GM19099 (cell line): ENCODE data around the gene RNU6-7.

Source experiments
- POLR2A ChIP-seq: IDR thresholded peaks from 3 replicates; pipeline ENCODE4 v1.6.1; 2011; ENCODE audit warnings: low read depth; ENCODE audit not compliant: insufficient read length; ENCODE audit errors: extremely low read depth

The RNU6-7 gene

DNA sequence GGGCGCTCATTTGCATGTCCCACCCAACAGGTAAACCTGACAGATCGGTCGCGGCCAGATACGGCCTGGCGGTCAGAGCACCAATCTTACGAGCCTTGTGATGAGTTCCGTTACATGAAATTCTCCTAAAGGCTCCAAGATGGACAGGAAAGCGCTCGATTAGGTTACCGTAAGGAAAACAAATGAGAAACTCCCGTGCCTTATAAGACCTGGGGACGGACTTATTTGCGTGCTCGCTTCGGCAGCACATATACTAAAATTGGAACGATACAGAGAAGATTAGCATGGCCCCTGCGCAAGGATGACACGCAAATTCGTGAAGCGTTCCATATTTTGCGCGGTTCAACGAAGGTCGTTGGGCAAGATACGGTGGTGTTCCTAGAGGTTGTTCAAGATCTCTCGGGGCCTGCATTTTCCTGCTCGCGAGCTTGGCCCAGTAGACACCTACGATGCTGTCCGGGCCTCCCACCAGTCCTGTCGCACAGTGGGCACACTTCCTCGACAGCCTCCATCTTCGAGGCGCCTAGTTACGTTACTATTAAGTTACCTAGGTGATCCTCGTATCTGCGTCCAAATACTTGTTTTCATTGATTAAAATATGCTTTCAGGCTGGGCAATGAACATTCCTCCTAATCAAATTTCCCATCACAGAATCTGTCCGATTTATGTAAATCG is at the start of gene RNU6-7:
Gene RNU6-7 (plus strand): TSS at position 230 of the 675 bp plus-strand sequence.
- TF ChIP-seq POLR2A, result no peak

DNA sequence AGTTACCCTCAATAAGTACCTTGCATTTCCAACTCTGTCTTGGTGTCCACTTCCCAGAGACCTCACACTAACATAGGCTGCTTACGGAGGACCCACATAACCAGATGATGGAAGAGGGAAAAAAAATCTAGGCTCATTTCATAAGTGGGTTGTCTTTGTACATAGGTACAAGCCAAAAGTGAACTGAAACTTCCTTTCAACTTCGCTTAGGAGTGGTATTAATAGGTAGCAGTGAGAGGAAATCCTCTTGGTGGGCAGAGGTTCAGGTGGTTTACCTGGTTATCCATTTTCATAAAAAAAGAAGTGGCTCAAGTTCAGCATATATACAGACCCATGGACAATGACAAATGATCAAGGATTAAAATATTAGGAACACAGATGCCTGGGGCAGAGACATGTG is 35.8 kb upstream of the RNU6-7 start:
- no peak for TF ChIP-seq POLR2A

DNA sequence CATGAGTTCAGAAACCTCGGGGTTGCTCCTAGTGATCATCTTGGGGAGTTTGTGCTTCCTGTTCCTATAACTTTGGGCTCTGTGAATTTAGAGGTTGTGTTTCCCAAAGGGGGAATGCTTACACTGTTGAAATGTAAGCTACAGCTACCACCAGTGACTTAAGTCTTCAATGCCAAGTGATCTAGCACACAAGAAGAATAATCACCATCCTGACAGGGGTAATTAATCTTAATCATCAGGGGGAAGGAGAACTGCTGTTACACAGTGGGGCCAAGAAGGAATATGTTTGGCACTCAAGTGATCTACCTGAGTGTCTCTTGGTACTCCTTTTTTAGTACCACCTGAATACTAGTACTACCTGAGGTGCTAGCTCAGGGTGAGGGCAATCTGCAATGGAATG is 34.9 kb upstream of the RNU6-7 start:
- TF ChIP-seq POLR2A, result no peak

DNA sequence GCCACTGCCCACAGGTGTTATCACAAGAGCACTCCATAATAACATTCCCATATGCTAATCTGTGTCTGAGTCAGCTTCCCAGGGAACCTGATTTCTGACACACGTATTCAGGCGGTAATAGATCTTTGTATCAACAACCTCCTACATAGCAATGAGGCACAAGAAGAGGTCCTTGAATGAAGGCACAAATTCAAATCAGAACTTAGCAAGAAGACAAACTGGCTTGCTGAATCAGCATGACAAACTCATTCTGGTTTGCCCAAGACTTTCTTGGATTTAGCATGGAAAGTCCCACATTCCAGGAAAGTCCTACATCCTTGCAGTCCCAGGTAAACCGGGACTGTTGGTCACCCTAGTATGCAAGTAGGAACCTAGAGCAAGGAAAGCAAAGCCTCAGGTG is 33.9 kb upstream of the RNU6-7 start:
- no peak for TF ChIP-seq POLR2A

DNA sequence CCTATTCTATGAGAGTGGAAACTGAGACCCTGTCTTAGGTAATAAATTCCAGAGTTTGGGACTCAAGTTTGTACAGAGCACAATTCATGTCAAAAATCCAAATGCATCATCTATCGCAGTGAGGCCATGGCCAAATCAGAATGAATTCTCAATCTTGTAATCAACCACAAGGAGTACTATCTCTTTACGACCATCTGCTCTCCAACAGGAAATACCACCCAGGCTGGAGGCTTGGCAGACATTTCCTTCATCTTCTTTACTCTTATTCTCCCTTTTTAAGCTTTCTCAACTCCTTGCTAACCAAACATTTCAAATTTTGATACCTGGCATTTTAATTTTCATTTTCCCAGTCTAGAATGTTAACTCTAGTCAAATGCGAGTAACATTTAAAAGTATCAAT is 32.7 kb upstream of the RNU6-7 start:
- no peak for TF ChIP-seq POLR2A

DNA sequence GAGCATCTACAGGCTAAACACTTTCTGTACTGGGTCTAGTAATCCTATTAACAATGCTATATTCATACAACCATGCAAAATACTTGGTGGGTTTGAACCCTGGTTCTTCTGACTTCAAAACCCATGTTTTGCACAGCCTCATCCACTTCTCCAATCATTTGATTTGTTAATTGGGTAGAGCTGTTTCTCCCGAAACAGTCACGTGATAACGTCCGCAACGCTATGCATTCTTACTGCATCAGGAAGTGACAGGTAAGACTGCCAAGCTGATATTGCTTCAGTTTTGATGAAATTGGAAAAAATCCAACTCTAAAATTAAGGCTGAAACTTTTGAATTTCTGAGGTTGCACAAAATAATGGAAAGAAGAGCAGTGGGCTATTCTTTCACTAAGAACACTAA is 30.4 kb upstream of the RNU6-7 start:
- no peak for TF ChIP-seq POLR2A

DNA sequence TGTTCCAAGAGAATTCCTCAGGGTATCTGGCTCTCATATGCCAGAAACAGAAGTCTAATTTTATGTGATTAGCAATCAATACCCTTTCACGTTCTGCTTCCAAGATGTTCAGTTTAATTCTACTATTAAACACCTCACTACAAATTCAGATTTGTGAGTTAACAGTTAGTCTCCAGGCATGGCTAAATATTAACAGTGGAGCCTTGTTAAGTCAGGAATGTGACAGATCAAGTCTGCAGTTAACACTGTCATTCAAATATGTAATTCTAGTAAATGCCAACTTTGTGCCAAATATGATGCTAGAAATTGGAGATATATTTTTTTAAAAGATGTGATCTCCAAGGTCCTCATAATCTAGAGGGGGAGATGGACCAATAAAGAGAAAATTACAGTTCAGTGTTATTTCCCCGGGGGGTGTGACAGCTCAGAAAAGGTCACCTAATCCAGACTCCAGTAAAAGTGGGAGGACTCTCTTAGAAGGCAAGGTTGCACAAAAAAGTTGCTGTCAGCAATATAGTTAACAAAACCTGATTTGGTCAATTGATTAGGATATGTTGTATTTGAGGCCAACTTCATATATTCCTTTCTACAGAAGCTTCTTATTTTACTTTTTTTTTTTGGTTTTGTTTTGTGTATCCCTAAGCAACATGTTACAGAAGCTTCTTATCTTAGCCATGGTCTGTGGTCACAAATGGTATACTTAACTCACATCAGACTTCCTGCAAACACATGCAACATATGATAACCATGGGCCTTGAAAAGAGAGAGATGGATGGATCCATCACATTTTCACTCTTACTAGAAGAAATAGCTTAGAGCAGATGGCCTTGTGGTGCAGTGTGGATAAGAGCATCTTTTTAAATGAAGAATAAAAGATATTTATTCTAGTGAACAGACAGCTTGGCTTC is 18.4 kb upstream of the RNU6-7 start:
- TF ChIP-seq POLR2A, result no peak

DNA sequence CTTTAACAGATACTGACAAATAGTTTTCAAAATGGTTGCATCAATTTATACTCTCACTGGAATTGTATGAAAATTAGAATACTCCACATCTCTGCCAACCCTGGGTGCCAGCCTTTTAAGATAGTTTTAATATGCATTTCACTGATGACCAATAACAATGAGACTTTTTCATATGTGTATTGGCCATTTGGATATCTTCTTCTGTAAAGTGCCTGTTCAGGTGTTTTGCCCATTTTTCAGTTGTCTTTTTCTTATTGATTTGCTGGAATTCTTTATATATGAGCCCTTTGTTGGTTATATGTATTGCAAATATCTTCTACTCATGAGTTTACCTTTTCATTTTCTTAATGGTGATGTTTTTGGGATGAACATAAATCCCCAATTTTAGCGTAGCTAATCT is 16.7 kb upstream of the RNU6-7 start:
- TF ChIP-seq POLR2A, result no peak

DNA sequence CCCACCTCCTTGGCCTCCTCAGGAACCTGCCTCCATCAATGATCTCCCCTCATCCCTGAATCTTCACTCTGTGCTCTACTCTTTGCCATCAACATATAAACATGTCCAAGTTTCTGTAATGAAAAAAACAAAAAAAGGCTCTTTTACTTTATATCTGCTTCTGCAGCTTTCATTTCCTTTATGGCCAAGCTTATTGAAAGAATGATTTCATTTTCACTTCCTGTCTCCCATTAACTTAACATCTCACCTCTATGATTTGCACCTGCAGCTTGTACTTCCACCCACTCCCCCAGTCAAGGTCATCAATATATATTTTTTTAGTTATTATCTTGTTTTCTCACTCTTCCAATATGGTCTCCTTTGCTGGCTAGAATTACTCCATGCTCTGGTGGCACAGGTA is 15.6 kb upstream of the RNU6-7 start:
- no peak for TF ChIP-seq POLR2A

DNA sequence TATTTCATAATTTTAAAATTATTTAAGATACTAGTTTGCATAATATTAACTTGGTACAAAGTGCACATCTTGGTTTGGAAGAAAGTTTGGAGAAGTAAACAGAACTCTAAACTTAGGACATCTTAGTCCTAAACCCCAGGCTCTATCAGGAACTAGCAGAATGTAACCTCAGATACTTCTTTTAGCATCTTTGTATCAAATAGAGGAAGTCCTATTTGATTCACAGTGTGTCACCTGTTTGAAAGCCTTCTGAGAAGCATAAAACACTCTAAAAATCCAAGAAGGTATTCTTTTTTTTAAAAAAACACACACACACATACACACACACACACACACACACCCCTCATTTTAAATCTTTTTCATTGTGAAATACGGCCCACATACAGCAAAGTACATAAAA is 12.0 kb upstream of the RNU6-7 start:
- TF ChIP-seq POLR2A, result no peak

DNA sequence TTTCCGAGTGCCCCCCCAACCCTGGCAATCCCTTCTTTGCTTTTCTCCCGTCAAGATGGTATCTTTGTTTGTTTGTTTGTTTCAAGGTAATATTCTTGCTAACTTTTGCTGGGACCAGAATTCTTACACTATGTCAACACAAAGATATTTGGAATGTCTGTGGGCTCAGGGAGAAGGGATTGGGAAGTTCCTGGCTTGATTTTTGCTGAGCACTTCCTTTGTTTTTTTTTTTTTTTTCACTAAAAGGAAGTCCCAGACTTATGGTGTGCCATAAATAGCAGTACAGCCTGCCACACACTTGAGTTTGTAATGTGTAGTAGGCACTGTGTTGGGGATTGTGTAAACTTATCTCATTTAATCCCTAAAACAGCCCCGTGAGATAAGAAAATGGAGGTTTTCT is 11.2 kb upstream of the RNU6-7 start:
- TF ChIP-seq POLR2A, result no peak

DNA sequence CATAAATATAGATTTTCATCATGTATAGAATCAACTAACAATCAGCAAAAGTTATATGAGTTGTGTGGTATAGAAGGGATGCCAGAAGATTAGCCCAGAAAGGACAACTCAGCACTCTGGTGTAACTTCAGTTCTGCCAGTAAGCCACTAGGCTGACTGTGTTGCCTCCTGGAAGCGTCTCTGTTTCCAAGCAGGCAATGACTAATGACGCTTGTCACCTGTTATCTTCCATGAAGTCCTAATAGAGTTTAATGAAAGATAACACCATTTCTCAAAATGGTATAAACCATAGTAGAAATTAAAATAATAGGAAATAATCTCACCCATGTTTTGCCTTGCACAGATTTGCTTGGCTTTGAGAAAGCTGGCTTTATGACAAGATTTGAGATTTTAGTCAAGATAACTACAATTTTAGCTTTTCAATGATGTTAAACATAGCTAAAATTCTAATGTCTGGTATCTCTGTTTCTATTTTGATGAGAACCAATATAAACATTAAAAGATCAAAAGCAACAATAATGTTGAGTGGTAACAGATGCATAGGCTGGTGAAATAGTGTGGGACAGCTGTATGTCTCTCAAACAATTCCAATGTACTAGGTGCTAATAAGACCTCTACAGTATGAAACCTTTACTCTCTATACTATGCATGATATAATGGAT is 9.0 kb upstream of the RNU6-7 start:
- TF ChIP-seq POLR2A, result no peak

DNA sequence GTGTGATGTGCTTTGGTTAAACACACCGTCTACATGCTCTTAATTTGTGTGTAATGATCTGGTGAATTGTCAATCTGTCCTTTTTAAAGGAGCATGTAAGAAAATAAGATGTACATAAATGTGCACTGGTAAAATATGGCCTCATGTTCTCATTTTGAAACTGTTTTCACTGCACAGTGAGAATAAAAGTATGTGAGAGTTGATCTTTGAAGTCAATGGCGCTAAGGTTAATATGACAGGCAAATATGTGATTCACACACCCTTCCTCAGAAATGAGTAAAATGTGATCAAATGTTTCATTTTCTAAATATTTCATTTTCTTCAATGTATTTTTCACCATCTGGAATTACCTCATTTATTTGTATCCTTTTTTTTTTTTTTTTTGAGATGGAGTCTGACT is 8.3 kb upstream of the RNU6-7 start:
- TF ChIP-seq POLR2A, result no peak

DNA sequence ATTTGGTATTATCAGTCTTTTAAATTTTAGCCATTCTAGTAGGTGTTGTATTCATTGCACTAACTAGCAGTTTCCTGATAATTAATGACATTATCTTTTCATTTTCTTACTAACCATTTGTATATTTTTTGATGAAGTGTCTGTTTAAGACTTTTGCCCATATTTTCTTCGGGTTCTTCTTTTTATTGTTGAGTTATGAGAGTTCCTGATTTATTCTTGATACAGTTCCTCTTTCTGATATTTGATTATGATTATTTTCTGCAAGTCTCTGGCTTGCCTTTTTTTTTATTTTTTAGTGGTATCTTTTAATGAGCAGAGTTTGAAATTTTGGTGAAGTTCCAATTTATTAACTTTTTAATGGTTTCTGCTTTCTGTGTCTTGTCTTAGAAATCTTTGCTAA is 6.2 kb upstream of the RNU6-7 start:
- no peak for TF ChIP-seq POLR2A

DNA sequence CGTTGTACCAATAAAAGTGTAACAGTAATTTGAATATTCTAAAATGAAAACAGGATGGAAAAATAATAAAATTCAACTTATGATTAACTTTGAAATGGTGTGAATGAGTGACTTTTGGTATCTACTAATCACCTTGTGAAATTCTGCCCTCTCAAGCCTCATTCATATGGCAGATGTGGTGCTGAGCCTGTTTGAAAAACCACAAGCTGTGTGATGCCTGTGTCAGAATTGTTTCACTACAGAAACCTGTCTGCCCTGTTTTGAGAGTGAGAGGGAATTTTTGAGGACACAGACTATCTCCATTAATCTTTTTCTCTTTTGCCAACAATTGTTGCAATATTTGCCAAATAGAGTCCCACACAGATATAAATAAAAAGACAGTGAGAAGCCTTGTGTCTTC is 3.9 kb upstream of the RNU6-7 start:
- TF ChIP-seq POLR2A, result no peak

DNA sequence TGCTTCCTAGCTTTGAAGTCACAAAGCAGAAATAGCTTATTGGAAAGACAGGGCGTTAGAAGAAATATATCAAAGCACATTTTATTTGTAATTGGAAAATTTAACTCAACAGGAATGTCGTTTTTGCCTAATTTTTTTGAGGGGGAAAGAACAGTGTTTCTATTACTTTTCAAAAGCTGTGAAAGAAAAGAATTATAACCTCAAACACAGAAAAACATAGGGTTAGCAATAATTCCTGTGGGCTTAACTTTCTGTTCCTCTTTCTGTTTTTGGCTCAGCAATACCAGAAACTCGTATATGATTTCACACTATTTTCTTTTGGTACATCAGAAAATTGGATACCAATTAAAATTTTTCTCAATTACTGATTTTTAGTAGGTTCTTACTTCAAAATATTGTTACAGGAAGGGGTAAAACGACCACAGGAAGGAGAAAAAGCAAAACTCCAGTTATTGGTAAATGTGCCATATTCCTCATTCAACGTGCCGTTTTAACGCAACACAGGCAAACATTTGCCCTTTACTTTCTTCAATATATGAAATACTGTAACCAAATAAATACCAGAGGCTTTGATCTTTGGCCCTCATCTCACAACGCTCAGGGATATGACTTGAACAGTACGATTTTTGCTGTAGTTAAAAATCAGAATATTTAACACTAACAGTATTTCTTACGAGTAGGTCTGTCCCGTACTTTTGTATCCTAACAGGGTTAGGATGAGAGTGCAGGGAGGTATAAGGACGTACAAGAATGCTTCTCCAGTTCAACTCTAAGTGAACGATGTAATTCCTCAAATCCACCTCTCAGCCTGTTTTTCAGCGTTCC is 1.3 kb upstream of the RNU6-7 start:
- TF ChIP-seq POLR2A, result no peak
